ENCODE data around the gene CST7.

CST7 gene

GRCh38 chr20:24909861-24910260 is 39.2 kb upstream of the CST7 start:
- no peaks in the 10 kb centered on the region for H3K36me3 ChIP-seq (ENCODE audit: low read depth)
- DNase-seq (ENCODE audit: low spot score) (no peak), ATAC-seq (ENCODE audit: low read depth) (no peak)
- TF ChIP-seq CTCF (IDR thresholded peaks at IDR 0.05; ENCODE audit: poor library complexity, severe bottlenecking), result no peak
- H3K9me3 ChIP-seq (ENCODE audit: severe bottlenecking), result no peaks in the 10 kb centered on the region
- H3K4me1 ChIP-seq (ENCODE audit: insufficient read depth, poor library complexity, severe bottlenecking), result no peaks in the 10 kb centered on the region
- no peak overlapping the region for H3K27ac ChIP-seq (ENCODE audit: poor library complexity, severe bottlenecking)
- H3K27me3 ChIP-seq (ENCODE audit: insufficient read depth, poor library complexity, severe bottlenecking), result no peaks in the 10 kb centered on the region
- H3K4me3 ChIP-seq (ENCODE audit: severe bottlenecking), result no peak overlapping the region

- ATAC-seq (ENCODE audit: low read depth), result no peak
- TF ChIP-seq CTCF (IDR thresholded peaks at IDR 0.05; ENCODE audit: poor library complexity, severe bottlenecking), result no peak
- Histone ChIP-seq H3K36me3 (ENCODE audit: low read depth) (no peaks in the 10 kb centered on the region), H3K27ac (ENCODE audit: poor library complexity, severe bottlenecking) (no peak overlapping the region), H3K27me3 (ENCODE audit: insufficient read depth, poor library complexity, severe bottlenecking) (no peaks in the 10 kb centered on the region), H3K9me3 (ENCODE audit: severe bottlenecking) (no peaks in the 10 kb centered on the region), H3K4me3 (ENCODE audit: severe bottlenecking) (no peak overlapping the region), H3K4me1 (ENCODE audit: insufficient read depth, poor library complexity, severe bottlenecking) (no peaks in the 10 kb centered on the region)
- DNase-seq (ENCODE audit: low spot score), result no peak
These were observed 38.6 kb upstream of the CST7 start for GRCh38 chr20:24910461-24910860.

GRCh38 chr20:24911461-24911860 is 37.6 kb upstream of the CST7 start:
- H3K27ac ChIP-seq (ENCODE audit: poor library complexity, severe bottlenecking), result no peak overlapping the region
- no peaks in the 10 kb centered on the region for H3K4me1 ChIP-seq (ENCODE audit: insufficient read depth, poor library complexity, severe bottlenecking)
- DNase-seq (ENCODE audit: low spot score) (no peak), ATAC-seq (ENCODE audit: low read depth) (no peak)
- H3K9me3 ChIP-seq (ENCODE audit: severe bottlenecking), result no peaks in the 10 kb centered on the region
- TF ChIP-seq CTCF (IDR thresholded peaks at IDR 0.05; ENCODE audit: poor library complexity, severe bottlenecking), result no peak
- H3K4me3 ChIP-seq (ENCODE audit: severe bottlenecking), result no peak overlapping the region
- H3K27me3 ChIP-seq (ENCODE audit: insufficient read depth, poor library complexity, severe bottlenecking), result no peaks in the 10 kb centered on the region
- H3K36me3 ChIP-seq (ENCODE audit: low read depth), result no peaks in the 10 kb centered on the region

DNA sequence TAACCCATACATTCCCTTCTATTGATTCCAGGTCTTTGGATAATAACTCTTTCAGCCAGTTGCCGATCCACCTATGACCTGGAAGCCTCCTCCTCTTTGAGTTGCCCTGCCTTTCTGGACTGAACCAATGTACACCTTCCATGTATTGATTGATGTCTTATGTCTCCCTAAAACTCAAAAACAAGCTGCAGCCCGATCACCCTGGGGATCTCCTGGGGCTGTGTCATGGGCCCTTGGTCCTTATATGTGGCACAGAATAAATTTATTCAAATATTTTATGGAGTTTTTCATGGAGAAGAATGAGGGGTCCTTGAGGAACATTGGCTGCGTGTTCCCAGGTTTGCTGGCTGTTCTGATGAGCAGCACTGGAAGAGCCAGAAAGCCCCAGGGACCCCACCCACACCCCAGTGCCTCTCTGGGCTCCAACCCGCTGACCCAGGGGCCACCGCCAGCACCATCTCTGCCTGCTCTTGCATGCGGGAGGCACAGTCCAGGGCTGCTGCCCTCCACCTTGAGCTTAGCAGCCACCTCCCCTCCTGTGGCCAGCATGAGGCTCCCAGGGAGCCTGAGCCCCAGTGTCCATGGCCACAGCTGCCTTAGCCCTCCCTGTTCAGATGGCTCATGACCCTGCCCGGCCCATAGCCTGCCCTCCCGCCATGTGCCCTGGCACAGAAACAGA is 36.5 kb upstream of the CST7 start:
- TF ChIP-seq CTCF (IDR thresholded peaks at IDR 0.05; ENCODE audit: poor library complexity, severe bottlenecking), result no peak
- H3K4me1 ChIP-seq (ENCODE audit: insufficient read depth, poor library complexity, severe bottlenecking), result no peaks in the 10 kb centered on the region
- no peak for DNase-seq (ENCODE audit: low spot score)
- no peaks in the 10 kb centered on the region for H3K9me3 ChIP-seq (ENCODE audit: severe bottlenecking)
- H3K36me3 ChIP-seq (ENCODE audit: low read depth), result no peaks in the 10 kb centered on the region
- no peak overlapping the region for H3K4me3 ChIP-seq (ENCODE audit: severe bottlenecking)
- H3K27me3 ChIP-seq (ENCODE audit: insufficient read depth, poor library complexity, severe bottlenecking), result no peaks in the 10 kb centered on the region
- no peak for ATAC-seq (ENCODE audit: low read depth)
- no peak overlapping the region for H3K27ac ChIP-seq (ENCODE audit: poor library complexity, severe bottlenecking)

- no peak for TF ChIP-seq CTCF (IDR thresholded peaks at IDR 0.05; ENCODE audit: poor library complexity, severe bottlenecking)
- Histone ChIP-seq H3K36me3 (ENCODE audit: low read depth) (no peaks in the 10 kb centered on the region), H3K27me3 (ENCODE audit: insufficient read depth, poor library complexity, severe bottlenecking) (no peaks in the 10 kb centered on the region), H3K4me3 (ENCODE audit: severe bottlenecking) (no peak overlapping the region), H3K27ac (ENCODE audit: poor library complexity, severe bottlenecking) (no peak overlapping the region), H3K4me1 (ENCODE audit: insufficient read depth, poor library complexity, severe bottlenecking) (no peaks in the 10 kb centered on the region), H3K9me3 (ENCODE audit: severe bottlenecking) (no peaks in the 10 kb centered on the region)
- no peak for ATAC-seq (ENCODE audit: low read depth)
- DNase-seq (ENCODE audit: low spot score), result no peak
These were observed 35.9 kb upstream of the CST7 start for GRCh38 chr20:24913076-24913628.
